PC-3 (cell line): Measurements from ENCODE around the gene MYH8. TPM values are rescaled to one million over a fixed set of nuclear protein-coding genes. Genes with fewer than 3 reads are reported as not detected.

ENCODE experiments used
- ATAC-seq: fragments of 200-7000 bp; cut with Tn5 transposase; 2 replicates; pipeline ENCODE4 v1.9.1; 2020; ENCODE audit warnings: mild to moderate bottlenecking, moderate library complexity
- BruUV-seq: library from RNA; stranded (reverse); fragments of 400-500 nt; replicated peaks from 2 replicates; lab custom pipeline; 2021; lab: Mats Ljungman, UMichigan
- CTCF ChIA-PET: fragments of 300-600 bp; sonication (Branson Sonifier 250); formaldehyde crosslinking; loops from one replicate; lab custom pipeline; 2022; ENCODE audit warnings: antibody characterized with exemption; lab: Charles Lee
- POLR2A ChIA-PET: fragments of 300-600 bp; sonication (Branson Sonifier 250); formaldehyde crosslinking; loops from one replicate; lab custom pipeline; 2022; ENCODE audit warnings: antibody characterized with exemption; ENCODE audit not compliant: unreplicated experiment; lab: Charles Lee
- DNase-seq: peaks from one replicate; pipeline ENCODE4 v3.0.0-alpha.2; 2015
- H2AFZ ChIP-seq: fragments of 300-600 bp; sonication (generic); 2 replicates; pipeline ENCODE4 v1.6.0; 2016; ENCODE audit warnings: antibody characterized with exemption, low read length
- H3F3A ChIP-seq: fragments of 300-600 bp; sonication (generic); one replicate; pipeline ENCODE4 v1.6.0; 2017; ENCODE audit warnings: antibody characterized with exemption, low read length, control low read depth, mild to moderate bottlenecking; ENCODE audit not compliant: unreplicated experiment
- H3K27ac ChIP-seq: fragments of 300-600 bp; sonication (generic); 2 replicates; pipeline ENCODE4 v1.5.1; 2016; ENCODE audit warnings: mild to moderate bottlenecking, low read length
- H3K27me3 ChIP-seq: fragments of 300-600 bp; sonication (generic); 2 replicates; pipeline ENCODE4 v1.6.1; 2016; ENCODE audit warnings: low read length, mixed read lengths
- H3K36me3 ChIP-seq: fragments of 300-600 bp; sonication (generic); 2 replicates; pipeline ENCODE4 v1.6.1; 2016; ENCODE audit warnings: low read depth, mixed run types, low read length, mixed read lengths
- H3K4me1 ChIP-seq: fragments of 300-600 bp; sonication (generic); 2 replicates; pipeline ENCODE4 v1.5.1; 2016; ENCODE audit warnings: low read length; ENCODE audit not compliant: insufficient read depth
- H3K4me2 ChIP-seq: fragments of 300-600 bp; sonication (generic); 2 replicates; pipeline ENCODE4 v1.6.0; 2016; ENCODE audit warnings: low read length
- H3K4me3 ChIP-seq: fragments of 300-600 bp; sonication (generic); 2 replicates; pipeline ENCODE4 v1.5.1; 2016; ENCODE audit warnings: mild to moderate bottlenecking, low read length, mixed read lengths
- H3K79me2 ChIP-seq: fragments of 300-600 bp; sonication (generic); 2 replicates; pipeline ENCODE4 v1.6.1; 2017; ENCODE audit warnings: low read length, mixed read lengths
- H3K9ac ChIP-seq: fragments of 300-600 bp; sonication (generic); 2 replicates; pipeline ENCODE4 v1.6.0; 2016; ENCODE audit warnings: mild to moderate bottlenecking, low read length
- H3K9me2 ChIP-seq: fragments of 300-600 bp; sonication (generic); replicated peaks from 2 replicates; pipeline ENCODE4 v1.6.1; 2016; ENCODE audit warnings: mixed run types, low read length, mixed read lengths
- H3K9me3 ChIP-seq: fragments of 300-600 bp; sonication (generic); 2 replicates; pipeline ENCODE4 v1.6.1; 2016; ENCODE audit warnings: low read length, mixed read lengths
- H4K20me1 ChIP-seq: fragments of 300-600 bp; sonication (generic); 2 replicates; pipeline ENCODE4 v1.6.1; 2016; ENCODE audit warnings: low read length, mixed read lengths
- EZH2 ChIP-seq: fragments of 300-600 bp; sonication (generic); IDR thresholded peaks from one replicate; pipeline ENCODE4 v1.6.1; 2017; ENCODE audit warnings: antibody characterized with exemption, mild to moderate bottlenecking, low read length; ENCODE audit not compliant: unreplicated experiment
- EZH2phosphoT487 ChIP-seq: fragments of 300-600 bp; sonication (generic); IDR thresholded peaks from 2 replicates; pipeline ENCODE4 v1.6.1; 2018; ENCODE audit warnings: mild to moderate bottlenecking, antibody characterized with exemption, low read length, borderline replicate concordance
- intact Hi-C: fragments of 100-400 bp; cut with micrococcal nuclease; formaldehyde crosslinking; loops from 2 replicates; pipeline ENCODE4 v1.9.0; 2023
- total RNA-seq: library from RNA; depleted of rRNA; stranded (reverse); fragments of >200 nt; gene quantifications from 2 replicates; pipeline ENCODE4 v1.2.3, GENCODE V29; 2014
- TF ChIP-seq, protein P1 (sequence below): fragments of 300-600 bp; sonication (generic); conservative IDR thresholded peaks from 2 replicates; pipeline ENCODE4 v1.5.1; 2017; ENCODE audit warnings: antibody characterized with exemption, low read depth, mild to moderate bottlenecking, low read length

Gene MYH8
- total RNA-seq, 1 experiment from 2014 or later, result not detected

- intact Hi-C loops, result no loop called here
- Histone ChIP-seq H4K20me1 (no peaks in the 10 kb centered on the region), H3K4me2 (no peak overlapping the region), H3K79me2 (no peaks in the 10 kb centered on the region), H3K9ac (no peak overlapping the region), H3K27ac (no peak overlapping the region), H3K9me3 (no peaks in the 10 kb centered on the region), H3K4me1 (no peaks in the 10 kb centered on the region), H3K4me3 (no peak overlapping the region), H3K9me2 (no peaks in the 10 kb centered on the region), H3K36me3 (no peaks in the 10 kb centered on the region), H3K27me3 (0 out of 2 replicates have a peak, but pooled peaks cover 2% of the 10 kb centered on the region), H2AFZ (no peak overlapping the region), H3F3A (no peaks in the 10 kb centered on the region)
- ATAC-seq (no peak), DNase-seq (no peak)
- ChIA-PET POLR2A (no interaction called here), CTCF (no interaction called here)
- no TSS peak for BruUV-seq
- TF ChIP-seq EZH2 (no peak), EZH2phosphoT487 (no peak)
- TF ChIP-seq, protein P1, sequence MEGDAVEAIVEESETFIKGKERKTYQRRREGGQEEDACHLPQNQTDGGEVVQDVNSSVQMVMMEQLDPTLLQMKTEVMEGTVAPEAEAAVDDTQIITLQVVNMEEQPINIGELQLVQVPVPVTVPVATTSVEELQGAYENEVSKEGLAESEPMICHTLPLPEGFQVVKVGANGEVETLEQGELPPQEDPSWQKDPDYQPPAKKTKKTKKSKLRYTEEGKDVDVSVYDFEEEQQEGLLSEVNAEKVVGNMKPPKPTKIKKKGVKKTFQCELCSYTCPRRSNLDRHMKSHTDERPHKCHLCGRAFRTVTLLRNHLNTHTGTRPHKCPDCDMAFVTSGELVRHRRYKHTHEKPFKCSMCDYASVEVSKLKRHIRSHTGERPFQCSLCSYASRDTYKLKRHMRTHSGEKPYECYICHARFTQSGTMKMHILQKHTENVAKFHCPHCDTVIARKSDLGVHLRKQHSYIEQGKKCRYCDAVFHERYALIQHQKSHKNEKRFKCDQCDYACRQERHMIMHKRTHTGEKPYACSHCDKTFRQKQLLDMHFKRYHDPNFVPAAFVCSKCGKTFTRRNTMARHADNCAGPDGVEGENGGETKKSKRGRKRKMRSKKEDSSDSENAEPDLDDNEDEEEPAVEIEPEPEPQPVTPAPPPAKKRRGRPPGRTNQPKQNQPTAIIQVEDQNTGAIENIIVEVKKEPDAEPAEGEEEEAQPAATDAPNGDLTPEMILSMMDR, result no peak
Observed at GRCh38 chr17:10384175-10384574, 37.6 kb downstream of the MYH8 start.

DNA sequence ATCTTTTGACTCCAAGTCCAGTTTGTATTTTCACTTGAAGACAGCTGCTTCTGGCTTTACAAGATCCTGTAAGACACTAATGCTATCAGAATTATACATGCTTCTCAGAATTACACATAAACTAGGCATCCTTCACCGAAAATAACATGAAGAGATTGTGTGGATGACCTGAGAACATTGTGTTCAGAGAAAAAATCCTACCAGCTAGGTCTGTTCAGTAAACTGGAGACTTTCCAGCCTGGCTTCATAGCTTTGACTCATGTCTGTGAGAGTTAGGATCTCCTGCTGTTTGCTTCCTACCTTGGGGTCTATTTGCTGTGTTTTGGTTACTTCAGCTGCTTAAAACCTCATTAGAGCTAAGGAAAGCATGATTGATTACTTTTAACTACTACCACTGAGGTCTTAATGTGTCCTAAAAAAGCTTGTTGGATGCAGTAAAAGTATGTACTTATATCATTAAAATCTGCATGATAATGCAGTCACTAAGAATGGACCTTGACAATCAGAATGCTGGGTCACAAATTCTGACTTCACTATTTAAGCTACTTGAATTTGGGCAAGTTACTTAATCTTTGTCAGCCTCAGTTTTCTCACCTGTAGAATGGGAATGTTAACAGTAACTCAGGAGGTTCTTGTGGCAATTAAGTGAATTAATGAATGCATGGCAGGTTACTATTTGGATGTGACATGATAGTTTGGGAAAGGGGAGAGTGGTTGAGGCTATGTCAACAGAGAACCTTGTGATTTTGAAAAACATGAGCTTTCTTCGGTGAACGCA is 40.9 kb downstream of the MYH8 start:
- no TSS peak for BruUV-seq
- POLR2A ChIA-PET, result no interaction called here
- ATAC-seq (no peak), DNase-seq (no peak)
- H3K79me2 ChIP-seq, result no peaks in the 10 kb centered on the region
- H3K36me3 ChIP-seq, result no peaks in the 10 kb centered on the region
- no peaks in the 10 kb centered on the region for H3K27me3 ChIP-seq
- no peaks in the 10 kb centered on the region for H4K20me1 ChIP-seq
- CTCF ChIA-PET, result no interaction called here
- H3K27ac ChIP-seq, result no peak overlapping the region
- H3K4me2 ChIP-seq, result no peak overlapping the region
- no peaks in the 10 kb centered on the region for H3F3A ChIP-seq
- H3K9me3 ChIP-seq, result no peaks in the 10 kb centered on the region
- H3K9ac ChIP-seq, result no peak overlapping the region
- H3K4me3 ChIP-seq, result no peak overlapping the region
- H2AFZ ChIP-seq, result no peak overlapping the region
- H3K4me1 ChIP-seq, result no peaks in the 10 kb centered on the region
- intact Hi-C loops, result no loop called here
- H3K9me2 ChIP-seq, result no peaks in the 10 kb centered on the region
- TF ChIP-seq EZH2, result no peak
- TF ChIP-seq EZH2phosphoT487, result no peak
- TF ChIP-seq, protein P1, result no peak

- no peak within 1 kb of the TSS for H3K4me3 ChIP-seq
- H3K27ac ChIP-seq, result no peak within 1 kb of the TSS
- no peaks in the 10 kb centered on the region for H4K20me1 ChIP-seq
- BruUV-seq, result no TSS peak
- TF ChIP-seq, protein P1, result no peak
- no peak for TF ChIP-seq EZH2phosphoT487
- TF ChIP-seq EZH2, result no peak
- H3K9me2 ChIP-seq, result no peaks in the 10 kb centered on the region
- intact Hi-C loops, result no loop called here
- H3K4me2 ChIP-seq, result no peak within 1 kb of the TSS
- H2AFZ ChIP-seq, result no peak within 1 kb of the TSS
- no peaks in the 10 kb centered on the region for H3K36me3 ChIP-seq
- DNase-seq (no peak), ATAC-seq (no peak)
- H3K27me3 ChIP-seq, result no peaks in the 10 kb centered on the region
- ChIA-PET CTCF (no interaction called here), POLR2A (no interaction called here)
- no peaks in the 10 kb centered on the region for H3K4me1 ChIP-seq
- H3K9ac ChIP-seq, result no peak within 1 kb of the TSS
- no peaks in the 10 kb centered on the region for H3K9me3 ChIP-seq
- H3F3A ChIP-seq, result no peaks in the 10 kb centered on the region
- H3K79me2 ChIP-seq, result no peaks in the 10 kb centered on the region
Observed at GRCh38 chr17:10372906-10373305, 48.8 kb downstream of the MYH8 start, which contains the start of gene MYH13. TSS of gene MYH13 (minus strand) at chr17:10373006. CDS start at chr17:10364530, 8,476 bp downstream.
